A549 (cell line): Measurements from ENCODE around the gene SYNPR.

ENCODE experiments used
- CEBPB ChIP-seq, 2 experiments: fragments of >200 bp in 1 of 2; sonication (Bioruptor Twin) in 1 of 2; formaldehyde crosslinking in 1 of 2; IDR thresholded peaks; 2 replicates each; pipeline ENCODE4 v1.6.1; 2012 to 2016
- CHD2 ChIP-seq: fragments of 150-350 bp; IDR thresholded peaks from 2 replicates; pipeline ENCODE4 v1.6.1; 2014; ENCODE audit warnings: low read length; ENCODE audit not compliant: partially characterized antibody
- CTCF ChIP-seq: fragments of >200 bp; sonication (Bioruptor Twin); formaldehyde crosslinking; IDR thresholded peaks from 3 replicates; pipeline ENCODE4 v1.5.1; 2016
- EP300 ChIP-seq, 2 experiments: fragments of >200 bp; sonication (Bioruptor Twin); formaldehyde crosslinking; IDR thresholded peaks; 2 replicates in 1 of 2; 3 replicates in 1 of 2; pipeline ENCODE4 v1.6.1; 2016 to 2017
- HOXB13 ChIP-seq: fragments of 250-450 bp; sonication (Bioruptor Pico); IDR thresholded peaks from 2 replicates; pipeline ENCODE4 v1.5.0; 2020; ENCODE audit warnings: low read depth, mild to moderate bottlenecking, moderate library complexity
- MAZ ChIP-seq: fragments of 150-350 bp; IDR thresholded peaks from 2 replicates; pipeline ENCODE4 v1.6.1; 2014; ENCODE audit warnings: antibody characterized with exemption, low read depth, low read length, borderline replicate concordance
- MYC ChIP-seq: IDR thresholded peaks from 2 replicates; pipeline ENCODE4 v1.6.1; 2012; ENCODE audit warnings: mild to moderate bottlenecking, inconsistent platforms, low read length, improper control_type of control experiment, borderline replicate concordance
- POLR2A ChIP-seq: IDR thresholded peaks from 2 replicates; pipeline ENCODE4 v1.6.1; 2012; ENCODE audit warnings: mild to moderate bottlenecking, low read length
- TP53 ChIP-seq: fragments of 250-450 bp; sonication (Bioruptor Pico); IDR thresholded peaks from 2 replicates; pipeline ENCODE4 v1.5.0; 2021; ENCODE audit warnings: mild to moderate bottlenecking, moderate library complexity
- TF ChIP-seq, protein P1 (sequence below): fragments of 200-600 bp; sonication (generic); IDR thresholded peaks from 2 replicates; pipeline ENCODE4 v1.6.1; 2016; ENCODE audit warnings: antibody characterized with exemption, mild to moderate bottlenecking, moderate library complexity

DNA sequence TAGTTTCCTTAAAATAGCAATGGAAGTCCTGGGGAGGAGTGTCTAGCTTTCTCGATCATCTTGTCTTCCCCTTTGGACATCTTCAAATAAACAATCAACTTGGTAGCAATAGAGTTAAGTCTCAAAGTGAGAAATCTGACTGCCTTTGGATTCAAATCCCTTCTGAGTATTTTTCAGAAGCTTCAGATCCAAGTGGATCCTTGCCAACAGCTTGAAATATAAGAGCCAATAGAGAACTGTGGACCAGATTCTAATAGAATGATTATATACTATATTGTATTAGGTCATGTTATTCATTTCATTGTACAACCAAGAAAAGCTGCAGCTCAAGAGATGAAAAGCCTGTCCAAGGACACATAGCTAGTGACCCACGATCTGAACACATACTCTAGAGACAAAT lies 60.2 kb downstream of the SYNPR start:
- TF ChIP-seq MAZ (no peak), CEBPB (IDR thresholded peaks at IDR 0.05) (no peak), CTCF (no peak), TP53 (CRISPR knock-in tag) (no peak), CHD2 (no peak), MYC (no peak), HOXB13 (no peak), POLR2A (no peak), EP300 (IDR thresholded peaks at IDR 0.05) (no peak)
- TF ChIP-seq, protein P1, sequence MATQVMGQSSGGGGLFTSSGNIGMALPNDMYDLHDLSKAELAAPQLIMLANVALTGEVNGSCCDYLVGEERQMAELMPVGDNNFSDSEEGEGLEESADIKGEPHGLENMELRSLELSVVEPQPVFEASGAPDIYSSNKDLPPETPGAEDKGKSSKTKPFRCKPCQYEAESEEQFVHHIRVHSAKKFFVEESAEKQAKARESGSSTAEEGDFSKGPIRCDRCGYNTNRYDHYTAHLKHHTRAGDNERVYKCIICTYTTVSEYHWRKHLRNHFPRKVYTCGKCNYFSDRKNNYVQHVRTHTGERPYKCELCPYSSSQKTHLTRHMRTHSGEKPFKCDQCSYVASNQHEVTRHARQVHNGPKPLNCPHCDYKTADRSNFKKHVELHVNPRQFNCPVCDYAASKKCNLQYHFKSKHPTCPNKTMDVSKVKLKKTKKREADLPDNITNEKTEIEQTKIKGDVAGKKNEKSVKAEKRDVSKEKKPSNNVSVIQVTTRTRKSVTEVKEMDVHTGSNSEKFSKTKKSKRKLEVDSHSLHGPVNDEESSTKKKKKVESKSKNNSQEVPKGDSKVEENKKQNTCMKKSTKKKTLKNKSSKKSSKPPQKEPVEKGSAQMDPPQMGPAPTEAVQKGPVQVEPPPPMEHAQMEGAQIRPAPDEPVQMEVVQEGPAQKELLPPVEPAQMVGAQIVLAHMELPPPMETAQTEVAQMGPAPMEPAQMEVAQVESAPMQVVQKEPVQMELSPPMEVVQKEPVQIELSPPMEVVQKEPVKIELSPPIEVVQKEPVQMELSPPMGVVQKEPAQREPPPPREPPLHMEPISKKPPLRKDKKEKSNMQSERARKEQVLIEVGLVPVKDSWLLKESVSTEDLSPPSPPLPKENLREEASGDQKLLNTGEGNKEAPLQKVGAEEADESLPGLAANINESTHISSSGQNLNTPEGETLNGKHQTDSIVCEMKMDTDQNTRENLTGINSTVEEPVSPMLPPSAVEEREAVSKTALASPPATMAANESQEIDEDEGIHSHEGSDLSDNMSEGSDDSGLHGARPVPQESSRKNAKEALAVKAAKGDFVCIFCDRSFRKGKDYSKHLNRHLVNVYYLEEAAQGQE: no peak
